ENCODE results near the gene OR52R1.
"Not testable (repeated sequence)": the region's sequence is repeated elsewhere in the genome, so short reads cannot be mapped to it uniquely, and the experiment has no call there.

Gene OR52R1

GRCh38 chr11:4804280-4804679 lies at the start of gene OR52R1:
Gene OR52R1 (minus strand): TSS chr11:4804380. CDS start chr11:4804380, 0 bp downstream.
- H3K4me3 ChIP-seq (ENCODE audit: low read depth, low read length): no peak within 1 kb of the TSS

- no peak overlapping the region for H3K4me3 ChIP-seq (ENCODE audit: low read depth, low read length)
Observed at GRCh38 chr11:4851033-4851432, 46.9 kb upstream of the OR52R1 start.

- no peak within 1 kb of the TSS for H3K4me3 ChIP-seq (ENCODE audit: low read depth, low read length)
Observed at GRCh38 chr11:4848908-4849532, 44.8 kb upstream of the OR52R1 start, which contains the start of gene OR51S1. Gene OR51S1 (minus strand): TSS chr11:4849208. CDS start chr11:4849208, 0 bp downstream.

- H3K4me3 ChIP-seq (ENCODE audit: low read depth, low read length): no peak overlapping the region
Observed at GRCh38 chr11:4839851-4840549, 35.8 kb upstream of the OR52R1 start.

- H3K4me3 ChIP-seq (ENCODE audit: low read depth, low read length): no peak overlapping the region
Observed at GRCh38 chr11:4830909-4831308, 26.7 kb upstream of the OR52R1 start.

- no peak overlapping the region for H3K4me3 ChIP-seq (ENCODE audit: low read depth, low read length)
Observed at GRCh38 chr11:4830346-4830745, 26.2 kb upstream of the OR52R1 start.

- no peak overlapping the region for H3K4me3 ChIP-seq (ENCODE audit: low read depth, low read length)
Observed at GRCh38 chr11:4826425-4826824, 22.2 kb upstream of the OR52R1 start.

- no peak overlapping the region for H3K4me3 ChIP-seq (ENCODE audit: low read depth, low read length)
Observed at GRCh38 chr11:4825132-4825531, 21.0 kb upstream of the OR52R1 start.

GRCh38 chr11:4821021-4821420 lies 16.8 kb upstream of the OR52R1 start, which contains the start of gene OR51F2:
Gene OR51F2 (plus strand): TSS chr11:4821321. CDS start chr11:4821422, 101 bp downstream.
- no peak within 1 kb of the TSS for H3K4me3 ChIP-seq (ENCODE audit: low read depth, low read length)

- no peak overlapping the region for H3K4me3 ChIP-seq (ENCODE audit: low read depth, low read length)
Observed at GRCh38 chr11:4809246-4809645, 5.1 kb upstream of the OR52R1 start.

- no peak overlapping the region for H3K4me3 ChIP-seq (ENCODE audit: low read depth, low read length)
Observed at GRCh38 chr11:4808476-4808875, 4.3 kb upstream of the OR52R1 start.

GRCh38 chr11:4801316-4801715 lies 2.9 kb downstream of the OR52R1 start:
- not testable (repeated sequence) for H3K4me3 ChIP-seq (ENCODE audit: low read depth, low read length)

- H3K4me3 ChIP-seq (ENCODE audit: low read depth, low read length): no peak overlapping the region
Observed at GRCh38 chr11:4798427-4799183, 5.6 kb downstream of the OR52R1 start.

- H3K4me3 ChIP-seq (ENCODE audit: low read depth, low read length): no peak overlapping the region
Observed at GRCh38 chr11:4797206-4797605, 7.0 kb downstream of the OR52R1 start.

GRCh38 chr11:4782454-4782853 lies 21.7 kb downstream of the OR52R1 start:
- no peak overlapping the region for H3K4me3 ChIP-seq (ENCODE audit: low read depth, low read length)

- no peak within 1 kb of the TSS for H3K4me3 ChIP-seq (ENCODE audit: low read depth, low read length)
Observed at GRCh38 chr11:4769838-4770237, 34.3 kb downstream of the OR52R1 start, which contains the start of gene OR51F1. Gene OR51F1 (minus strand): TSS chr11:4769938. CDS start chr11:4769938, 0 bp downstream.

GRCh38 chr11:4768094-4768493 lies 36.1 kb downstream of the OR52R1 start:
- no peak overlapping the region for H3K4me3 ChIP-seq (ENCODE audit: low read depth, low read length)

- no peak overlapping the region for H3K4me3 ChIP-seq (ENCODE audit: low read depth, low read length)
Observed at GRCh38 chr11:4766420-4767043, 37.6 kb downstream of the OR52R1 start.

GRCh38 chr11:4763096-4763495 lies 41.1 kb downstream of the OR52R1 start:
- no peak overlapping the region for H3K4me3 ChIP-seq (ENCODE audit: low read depth, low read length)

Measured in iPS-11a (cell line).